GM19463 (cell line): ENCODE data around the gene KRT8.

ENCODE experiments used
- ATAC-seq: cut with Tn5 transposase; IDR thresholded peaks from one replicate; pipeline ENCODE4 v1.9.1; 2021; ENCODE audit warnings: mild to moderate bottlenecking, moderate library complexity; ENCODE audit not compliant: unreplicated experiment

The KRT8 gene

GRCh38 chr12:52925717-52926595, 21.1 kb upstream of the KRT8 start:
- ATAC-seq, result no peak

GRCh38 chr12:52924764-52925716, 20.2 kb upstream of the KRT8 start:
- no peak for ATAC-seq

- no peak for ATAC-seq
Measured at GRCh38 chr12:52921488-52922165, 16.8 kb upstream of the KRT8 start.

GRCh38 chr12:52920937-52921336, 16.1 kb upstream of the KRT8 start:
- ATAC-seq, result no peak

- no peak for ATAC-seq
Measured at GRCh38 chr12:52918784-52919183, 13.9 kb upstream of the KRT8 start.

- ATAC-seq, result no peak
Measured at GRCh38 chr12:52918351-52918750, 13.5 kb upstream of the KRT8 start.

- no peak for ATAC-seq
Measured at GRCh38 chr12:52917800-52918199, 12.9 kb upstream of the KRT8 start.

- no peak for ATAC-seq
Measured at GRCh38 chr12:52916216-52916615, 11.3 kb upstream of the KRT8 start.

GRCh38 chr12:52915637-52916036, 10.8 kb upstream of the KRT8 start:
- no peak for ATAC-seq

- no peak for ATAC-seq
Measured at GRCh38 chr12:52914576-52915121, 9.8 kb upstream of the KRT8 start.

- no peak for ATAC-seq
Measured at GRCh38 chr12:52913431-52913821, 8.6 kb upstream of the KRT8 start.

- no peak for ATAC-seq
Measured at GRCh38 chr12:52912711-52913430, 8.0 kb upstream of the KRT8 start.

- no peak for ATAC-seq
Measured at GRCh38 chr12:52910248-52910883, 5.5 kb upstream of the KRT8 start.

- ATAC-seq, result no peak
Measured at GRCh38 chr12:52909796-52910195, 4.9 kb upstream of the KRT8 start.

- ATAC-seq, result no peak
Measured at GRCh38 chr12:52909331-52909730, 4.5 kb upstream of the KRT8 start.

- ATAC-seq, result no peak
Measured at GRCh38 chr12:52907092-52907810, 2.4 kb upstream of the KRT8 start.

- no peak for ATAC-seq
Measured at GRCh38 chr12:52906191-52906601, 1.3 kb upstream of the KRT8 start.

GRCh38 chr12:52903855-52904508, 894 bp downstream of the KRT8 start:
- ATAC-seq, result peak; percentile 75
